D721Med (cell line): Measurements from ENCODE around the gene GKN2.

ENCODE experiments used
- DNase-seq: peaks from one replicate; pipeline ENCODE4 v3.0.0; 2011; ENCODE audit warnings: low spot score; ENCODE audit not compliant: insufficient read length
- FAIRE-seq: peaks from 2 replicates; lab custom pipeline; 2011; peaks lifted over from hg19 to GRCh38; lab: Jason Lieb, UNC
- TF ChIP-seq, protein P1 (sequence below): IDR thresholded peaks from 2 replicates; pipeline ENCODE4 v1.5.1; 2012; ENCODE audit warnings: mild to moderate bottlenecking, control low read depth; ENCODE audit not compliant: insufficient read depth; ENCODE audit errors: missing control alignments

The GKN2 gene

GRCh38 chr2:68936889-68937288 is 15.8 kb downstream of the GKN2 start:
- TF ChIP-seq, protein P1, sequence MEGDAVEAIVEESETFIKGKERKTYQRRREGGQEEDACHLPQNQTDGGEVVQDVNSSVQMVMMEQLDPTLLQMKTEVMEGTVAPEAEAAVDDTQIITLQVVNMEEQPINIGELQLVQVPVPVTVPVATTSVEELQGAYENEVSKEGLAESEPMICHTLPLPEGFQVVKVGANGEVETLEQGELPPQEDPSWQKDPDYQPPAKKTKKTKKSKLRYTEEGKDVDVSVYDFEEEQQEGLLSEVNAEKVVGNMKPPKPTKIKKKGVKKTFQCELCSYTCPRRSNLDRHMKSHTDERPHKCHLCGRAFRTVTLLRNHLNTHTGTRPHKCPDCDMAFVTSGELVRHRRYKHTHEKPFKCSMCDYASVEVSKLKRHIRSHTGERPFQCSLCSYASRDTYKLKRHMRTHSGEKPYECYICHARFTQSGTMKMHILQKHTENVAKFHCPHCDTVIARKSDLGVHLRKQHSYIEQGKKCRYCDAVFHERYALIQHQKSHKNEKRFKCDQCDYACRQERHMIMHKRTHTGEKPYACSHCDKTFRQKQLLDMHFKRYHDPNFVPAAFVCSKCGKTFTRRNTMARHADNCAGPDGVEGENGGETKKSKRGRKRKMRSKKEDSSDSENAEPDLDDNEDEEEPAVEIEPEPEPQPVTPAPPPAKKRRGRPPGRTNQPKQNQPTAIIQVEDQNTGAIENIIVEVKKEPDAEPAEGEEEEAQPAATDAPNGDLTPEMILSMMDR = no peak
- FAIRE-seq = no peak
- no peak for DNase-seq

DNA sequence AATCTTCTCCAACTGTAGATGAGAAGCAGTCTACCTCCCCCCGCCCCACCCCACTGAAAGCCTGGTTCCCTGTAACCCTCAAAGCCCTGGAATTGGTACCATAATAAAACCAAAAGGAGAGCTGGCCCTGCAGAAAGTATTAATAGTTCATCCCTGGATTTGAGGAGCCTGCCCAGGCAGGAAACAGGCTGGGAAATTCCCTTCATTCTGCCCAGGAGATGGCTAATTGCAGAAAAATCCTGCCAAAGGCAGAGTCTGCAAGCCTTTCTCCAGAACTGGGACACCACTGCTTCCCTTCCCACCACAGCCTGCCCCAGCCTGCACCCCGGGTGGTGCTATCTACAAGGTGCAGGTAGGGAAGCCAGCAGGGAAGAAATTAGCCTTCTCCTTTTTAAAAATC is 16.3 kb downstream of the GKN2 start:
- TF ChIP-seq, protein P1 = no peak
- FAIRE-seq (no peak), DNase-seq (no peak)

DNA sequence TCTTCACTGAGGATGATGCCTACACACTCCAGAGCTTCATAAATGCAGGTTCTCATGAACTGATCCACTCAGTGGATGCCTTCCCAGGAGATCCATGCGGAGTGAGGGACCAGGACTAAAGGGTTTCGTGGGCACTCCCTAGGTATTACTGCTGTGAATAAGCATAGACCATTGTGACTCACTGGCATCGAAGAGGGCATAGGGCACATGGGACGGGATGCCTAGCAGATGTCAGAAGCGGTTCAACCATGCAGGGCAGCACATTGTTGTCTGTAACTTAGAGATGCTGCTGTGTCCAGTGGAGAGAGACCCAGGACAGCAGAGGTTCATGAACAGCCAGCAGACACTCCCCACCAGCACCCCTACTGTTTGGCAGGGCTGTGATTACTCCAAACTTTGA is 17.2 kb downstream of the GKN2 start:
- TF ChIP-seq, protein P1 = no peak
- DNase-seq (no peak), FAIRE-seq (no peak)

GRCh38 chr2:68934021-68934420 is 18.7 kb downstream of the GKN2 start:
- TF ChIP-seq, protein P1 = no peak
- FAIRE-seq (no peak), DNase-seq (no peak)

- FAIRE-seq (no peak), DNase-seq (no peak)
- TF ChIP-seq, protein P1 = no peak
These were observed 20.3 kb downstream of the GKN2 start for GRCh38 chr2:68932402-68932801.

- TF ChIP-seq, protein P1 = no peak
- DNase-seq = no peak
- no peak for FAIRE-seq
These were observed 20.9 kb downstream of the GKN2 start for GRCh38 chr2:68931799-68932198.

GRCh38 chr2:68931149-68931711 is 21.5 kb downstream of the GKN2 start:
- TF ChIP-seq, protein P1 = no peak
- FAIRE-seq = no peak

More at GRCh38 chr2:68931149-68931711, 21.5 kb downstream of the GKN2 start:
- no peak for DNase-seq
